Activated B cell treated with CpG ODN at 0.5 μM for 24 hours (primary cell): Measurements from ENCODE around the gene LZTR1. TPM values are rescaled to one million over a fixed set of nuclear protein-coding genes. Genes with fewer than 3 reads are reported as not detected.
"Not testable (repeated sequence)": the region's sequence is repeated elsewhere in the genome, so short reads cannot be mapped to it uniquely, and the experiment has no call there.

Experiments used
- ATAC-seq: fragments of 200-7000 bp; cut with Tn5 transposase; one replicate; pipeline ENCODE4 v1.10.0; 2021; ENCODE audit warnings: low read depth, mild to moderate bottlenecking, moderate library complexity
- CTCF ChIA-PET: fragments of 350-600 bp; sonication (Branson Sonifier 250); formaldehyde crosslinking; loops from one replicate; lab custom pipeline; 2021; ENCODE audit warnings: antibody characterized with exemption; lab: Charles Lee
- POLR2A ChIA-PET: fragments of 350-600 bp; sonication (Branson Sonifier 250); formaldehyde crosslinking; loops from one replicate; lab custom pipeline; 2021; ENCODE audit warnings: antibody characterized with exemption; lab: Charles Lee
- DNase-seq: peaks from one replicate; pipeline ENCODE4 v3.0.0; 2022
- H3K27ac Mint-ChIP-seq: one replicate; pipeline ENCODE4 v1.8.0; 2020; ENCODE audit warnings: mixed read lengths
- H3K27me3 Mint-ChIP-seq: one replicate; pipeline ENCODE4 v1.8.0; 2021; ENCODE audit warnings: mixed read lengths
- H3K36me3 Mint-ChIP-seq: one replicate; pipeline ENCODE4 v1.8.0; 2021; ENCODE audit warnings: low read depth, mixed read lengths
- H3K4me1 Mint-ChIP-seq: one replicate; pipeline ENCODE4 v1.8.0; 2021; ENCODE audit warnings: mixed read lengths
- H3K4me3 Mint-ChIP-seq: one replicate; pipeline ENCODE4 v1.8.0; 2020; ENCODE audit warnings: mild to moderate bottlenecking, mixed read lengths
- H3K9me3 Mint-ChIP-seq: one replicate; pipeline ENCODE4 v1.8.0; 2020; ENCODE audit warnings: mixed read lengths
- CTCF ChIP-seq: fragments of 200-600 bp; IDR thresholded peaks from one replicate; pipeline ENCODE4 v1.8.0; 2022; ENCODE audit warnings: antibody characterized with exemption, mild to moderate bottlenecking
- intact Hi-C: fragments of 100-400 bp; cut with micrococcal nuclease; formaldehyde crosslinking; loops from one replicate; pipeline ENCODE4 v1.15.1; 2024
- total RNA-seq: library from RNA; stranded (reverse); gene quantifications from 2 replicates; pipeline ENCODE4 v1.2.3, GENCODE V29; 2022

The LZTR1 gene
- total RNA-seq, 1 donor from 2014 or later, result 89.3 TPM

DNA sequence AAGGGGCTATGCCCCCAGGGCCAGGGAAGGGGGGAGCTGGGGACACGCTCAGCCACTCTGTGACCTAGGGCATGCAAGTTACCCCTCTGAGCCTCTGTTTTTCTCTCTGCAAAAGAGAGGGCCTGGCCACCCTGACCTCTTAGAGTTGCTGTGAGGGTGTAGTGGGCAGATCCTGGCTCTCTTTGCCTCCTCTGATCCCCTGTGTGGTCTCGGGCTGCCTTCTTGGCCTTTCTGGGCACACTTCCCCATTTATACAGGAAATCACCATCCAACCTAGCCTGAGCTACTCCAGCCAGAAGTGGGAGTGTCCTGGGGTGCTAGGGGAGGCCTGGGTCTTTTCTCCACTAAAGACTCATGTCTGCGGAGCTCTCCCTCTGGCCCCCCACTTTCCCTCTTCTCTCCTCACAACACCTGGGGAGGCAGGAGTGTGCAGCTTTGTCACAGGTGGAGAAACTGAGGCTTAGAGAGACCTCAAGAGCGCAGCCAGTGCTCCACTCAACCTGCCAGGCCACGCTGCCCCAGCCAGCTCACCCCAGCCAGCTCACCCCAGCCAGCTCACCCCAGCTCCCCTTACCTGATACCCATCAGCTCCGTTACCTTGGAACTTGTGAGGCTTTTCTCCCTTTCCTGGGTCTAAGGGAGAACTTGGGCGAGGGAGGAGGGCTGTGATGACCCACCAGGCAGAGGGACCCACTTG is 13.7 kb upstream of the LZTR1 start:
- intact Hi-C loops, result loop anchor here (5.0 kb wide), 1 partner anchor 34 kb away; the partner anchor contains the start of gene THAP7
- ATAC-seq, result peak; percentile 73
- H3K9me3 Mint-ChIP-seq, result no peaks in the 10 kb centered on the region
- H3K4me1 Mint-ChIP-seq, result peaks cover 62% of the 10 kb centered on the region
- no peaks in the 10 kb centered on the region for H3K27me3 Mint-ChIP-seq
- CTCF ChIA-PET, result interaction anchor here (0.6 kb wide), 1 partner anchor 107 kb away, joined by 3 read pairs; no protein-coding TSS in a partner anchor
- DNase-seq, result no peak
- no peaks in the 10 kb centered on the region for H3K36me3 Mint-ChIP-seq
- POLR2A ChIA-PET, result interaction anchor here (0.6 to 2.3 kb wide), 4 partner anchors 9 to 661 kb away, joined by 3 to 12 read pairs (median 4); partner anchors contain the start of gene LZTR1
- no peak overlapping the region for H3K4me3 Mint-ChIP-seq
- H3K27ac Mint-ChIP-seq, result peak overlapping the region; percentile 63
- TF ChIP-seq CTCF, result no peak

- ATAC-seq (no peak), DNase-seq (no peak)
- intact Hi-C loops, result no loop called here
- Mint-ChIP-seq H3K27me3 (no peaks in the 10 kb centered on the region), H3K4me3 (no peak overlapping the region), H3K27ac (peak overlapping the region; percentile 16), H3K36me3 (no peaks in the 10 kb centered on the region), H3K4me1 (peaks cover 42% of the 10 kb centered on the region), H3K9me3 (no peaks in the 10 kb centered on the region)
- ChIA-PET CTCF (interaction anchor here (0.7 kb wide), 1 partner anchor 33 kb away, joined by 3 read pairs; no protein-coding TSS in a partner anchor), POLR2A (interaction anchor here (1.2 kb wide), 1 partner anchor 11 kb away, joined by 10 read pairs; the partner anchor contains the start of gene LZTR1)
- no peak for TF ChIP-seq CTCF
Measured at GRCh38 chr22:20970939-20971657, 11.0 kb upstream of the LZTR1 start.

GRCh38 chr22:20972014-20972694 is 9.9 kb upstream of the LZTR1 start:
- H3K36me3 Mint-ChIP-seq, ATAC-seq, H3K4me3 Mint-ChIP-seq, H3K9me3 Mint-ChIP-seq, DNase-seq, H3K27me3 Mint-ChIP-seq, intact Hi-C loops: not testable (repeated sequence)
- CTCF ChIA-PET, result interaction anchor here (0.7 kb wide), 1 partner anchor 34 kb away, joined by 3 read pairs; no protein-coding TSS in a partner anchor
- POLR2A ChIA-PET, result interaction anchor here (0.7 to 1.2 kb wide), 3 partner anchors 10 to 209 kb away, joined by 4 to 10 read pairs (median 4); partner anchors contain the start of gene LZTR1
- peak overlapping the region; percentile 3 for H3K27ac Mint-ChIP-seq
- peaks cover 38% of the 10 kb centered on the region for H3K4me1 Mint-ChIP-seq

DNA sequence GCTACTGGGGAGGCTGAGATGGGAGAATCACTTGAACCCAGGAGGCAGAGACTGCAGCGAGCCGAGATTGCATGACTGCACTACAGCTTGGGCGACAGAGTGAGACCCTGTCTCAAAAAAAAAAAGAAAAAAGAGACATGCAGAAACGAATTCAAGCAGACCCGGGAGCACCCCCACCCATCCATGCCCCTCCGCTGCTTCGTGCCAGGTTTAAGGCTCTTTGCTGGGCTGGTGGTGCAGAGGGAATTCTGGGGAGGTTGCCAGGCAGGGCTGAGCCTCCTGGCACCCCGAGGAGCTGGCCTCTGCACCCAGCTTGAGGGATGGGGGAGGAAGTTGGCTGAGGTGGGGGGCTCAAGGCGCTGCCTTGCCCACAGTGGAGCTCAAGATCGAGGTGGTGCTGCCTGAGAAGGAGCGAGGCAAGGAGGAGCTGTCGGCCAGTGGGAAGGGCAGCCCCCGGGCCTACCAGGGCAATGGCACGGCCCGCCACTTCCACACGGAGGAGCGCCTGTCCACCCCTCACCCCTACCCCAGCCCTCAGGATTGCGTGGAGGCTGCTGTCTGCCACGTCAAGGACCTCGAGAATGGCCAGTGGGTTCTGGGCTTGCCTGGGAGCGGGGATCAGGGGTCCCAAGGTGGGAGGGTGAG is 9.0 kb upstream of the LZTR1 start:
- no peak for TF ChIP-seq CTCF
- Mint-ChIP-seq H3K4me1 (peaks cover 30% of the 10 kb centered on the region), H3K36me3 (no peaks in the 10 kb centered on the region), H3K27ac (no peak overlapping the region), H3K9me3 (no peaks in the 10 kb centered on the region), H3K4me3 (no peak overlapping the region), H3K27me3 (no peaks in the 10 kb centered on the region)
- no peak for DNase-seq
- ChIA-PET CTCF (no interaction called here), POLR2A (interaction anchor here (0.7 to 1.4 kb wide), 2 partner anchors 9 to 28 kb away, joined by 4 to 5 read pairs; partner anchors contain the start of gene LZTR1)
- intact Hi-C loops, result no loop called here
- ATAC-seq, result no peak
